ENCODE measurements around the gene PHF21A.
"Not testable (repeated sequence)": the region's sequence is repeated elsewhere in the genome, so short reads cannot be mapped to it uniquely, and the experiment has no call there.

The PHF21A gene

GRCh38 chr11:45902452-45903380 lies 218.5 kb downstream of the PHF21A start:
- DNase-seq (ENCODE audit: low spot score), result no peak
- no peak overlapping the region for H3K27ac ChIP-seq
- ChIA-PET POLR2A (ENCODE audit: low non-redundant PET) (no interaction called here), CTCF (interaction anchor here (0.7 kb wide), 1 partner anchor 131 kb away, joined by 3 read pairs; no protein-coding TSS in a partner anchor)
- no peak for TF ChIP-seq CTCF (conservative IDR thresholded peaks at IDR 0.05; ENCODE audit: low read depth)

GRCh38 chr11:45901626-45902025 lies 219.6 kb downstream of the PHF21A start:
- no peak for TF ChIP-seq CTCF (conservative IDR thresholded peaks at IDR 0.05; ENCODE audit: low read depth)
- ChIA-PET CTCF (interaction anchor here (1.3 kb wide), 1 partner anchor 130 kb away, joined by 4 read pairs; no protein-coding TSS in a partner anchor), POLR2A (ENCODE audit: low non-redundant PET) (no interaction called here)
- DNase-seq (ENCODE audit: low spot score), result no peak
- peak overlapping the region; percentile 28 for H3K27ac ChIP-seq

- TF ChIP-seq CTCF (conservative IDR thresholded peaks at IDR 0.05; ENCODE audit: low read depth), result no peak
- ChIA-PET POLR2A (ENCODE audit: low non-redundant PET) (no interaction called here), CTCF (interaction anchor here (1.3 kb wide), 1 partner anchor 130 kb away, joined by 4 read pairs; no protein-coding TSS in a partner anchor)
- no peak overlapping the region for H3K27ac ChIP-seq
- no peak for DNase-seq (ENCODE audit: low spot score)
Measured at GRCh38 chr11:45900916-45901617, 220.2 kb downstream of the PHF21A start.

- CTCF ChIA-PET, result interaction anchor here (0.6 to 1.3 kb wide), 2 partner anchors 13 to 129 kb away, joined by 3 to 4 read pairs; no protein-coding TSS in a partner anchor
- H3K27ac ChIP-seq, result peak overlapping the region; percentile 77
- DNase-seq (ENCODE audit: low spot score); POLR2A ChIA-PET (ENCODE audit: low non-redundant PET): not testable (repeated sequence)
Measured at GRCh38 chr11:45900175-45900800, 221.0 kb downstream of the PHF21A start.

- DNase-seq (ENCODE audit: low spot score), result peak; percentile 87
- CTCF ChIA-PET, result interaction anchor here (0.6 to 1.1 kb wide), 2 partner anchors 14 to 26 kb away, joined by 3 read pairs; no protein-coding TSS in a partner anchor
- H3K27ac ChIP-seq, result peak overlapping the region; percentile 77
- POLR2A ChIA-PET (ENCODE audit: low non-redundant PET), result no interaction called here
- TF ChIP-seq CTCF (conservative IDR thresholded peaks at IDR 0.05; ENCODE audit: low read depth), result no peak
Measured at GRCh38 chr11:45899448-45900174, 221.6 kb downstream of the PHF21A start.

GRCh38 chr11:45899086-45899447 lies 222.2 kb downstream of the PHF21A start:
- ChIA-PET POLR2A (ENCODE audit: low non-redundant PET) (no interaction called here), CTCF (interaction anchor here (0.9 to 1.1 kb wide), 2 partner anchors 14 to 26 kb away, joined by 3 read pairs; no protein-coding TSS in a partner anchor)
- no peak for TF ChIP-seq CTCF (conservative IDR thresholded peaks at IDR 0.05; ENCODE audit: low read depth)
- H3K27ac ChIP-seq, result peak overlapping the region; percentile 77
- no peak for DNase-seq (ENCODE audit: low spot score)

All from RWPE1 (cell line).